Body of pancreas (tissue), 4 donors: ENCODE results near the gene TMEM245. TPM values are rescaled to one million over a fixed set of nuclear protein-coding genes. Genes with fewer than 3 reads are reported as not detected.
A peak's percentile ranks its signal among the peaks of the same experiment; 100 is the strongest.

Experiments
- ATAC-seq: fragments of 150-250 bp; one replicate; pipeline ENCODE4 v1.9.1; 2016
- DNase-seq, 4 donors: peaks; one replicate each; pipeline ENCODE4 v3.0.0-alpha.2; 2019
- H3K27ac ChIP-seq, 4 donors: fragments of 200-600 bp; sonication (generic); 1 replicate in 3 of 4; 2 replicates in 1 of 4; pipeline versions ENCODE4 v1.5.1 to v1.6.1; 2016 to 2019; ENCODE audit warnings: mild to moderate bottlenecking in 1 of 4, mixed read lengths in 1 of 4, moderate library complexity in 1 of 4
- H3K27me3 ChIP-seq, 2 donors: fragments of 200-600 bp; sonication (generic); one replicate each; pipeline ENCODE4 v1.6.0; 2016; ENCODE audit warnings: mild to moderate bottlenecking in 1 of 2
- H3K36me3 ChIP-seq, 2 donors: fragments of 200-600 bp; sonication (generic); replicated peaks in 1 of 2; 2 replicates each; pipeline ENCODE4 v1.5.1; 2016; ENCODE audit warnings: low read depth in 2 of 2; ENCODE audit not compliant: insufficient read depth in 1 of 2
- H3K4me1 ChIP-seq: fragments of 200-600 bp; sonication (generic); one replicate; pipeline ENCODE4 v1.6.0; 2016
- H3K4me3 ChIP-seq, 2 donors: fragments of 200-600 bp; sonication (generic); 1 replicate in 1 of 2; 2 replicates in 1 of 2; pipeline ENCODE4 v1.5.1; 2016 to 2019
- H3K9me3 ChIP-seq, 3 donors: fragments of 200-600 bp; sonication (generic); 1 replicate in 2 of 3; 2 replicates in 1 of 3; pipeline ENCODE4 v1.5.1; 2016
- CTCF ChIP-seq, 7 experiments: fragments of 450-650 bp in 4 of 7; fragments of 200-600 bp in 3 of 7; sonication (generic) in 3 of 7; IDR thresholded peaks; one replicate each; pipeline ENCODE4 v1.5.1; 2016 to 2019; ENCODE audit warnings: antibody characterized with exemption in 7 of 7
- POLR2A ChIP-seq, 3 donors: fragments of 450-650 bp; IDR thresholded peaks; one replicate each; pipeline ENCODE4 v1.6.1; 2016; ENCODE audit warnings: antibody characterized with exemption in 3 of 3, mild to moderate bottlenecking in 2 of 3
- WGBS, 2 donors: methylation state at CpG; one replicate each; pipeline ENCODE4 v1.1.5; 2017; 5-methylcytosine and 5-hydroxymethylcytosine counted together
- intact Hi-C: fragments of 100-400 bp; cut with DNase I; formaldehyde crosslinking; loops from one replicate; pipeline ENCODE4 v1.15.1; 2023
- total RNA-seq, 2 donors: library from RNA; depleted of rRNA; stranded (reverse); fragments of >200 nt; gene quantifications; one replicate each; pipeline ENCODE4 v1.1.0, GENCODE V29; 2016

TMEM245 gene
- total RNA-seq, 2 donors from 2014 or later, result 38.9 to 47.0 TPM

DNA sequence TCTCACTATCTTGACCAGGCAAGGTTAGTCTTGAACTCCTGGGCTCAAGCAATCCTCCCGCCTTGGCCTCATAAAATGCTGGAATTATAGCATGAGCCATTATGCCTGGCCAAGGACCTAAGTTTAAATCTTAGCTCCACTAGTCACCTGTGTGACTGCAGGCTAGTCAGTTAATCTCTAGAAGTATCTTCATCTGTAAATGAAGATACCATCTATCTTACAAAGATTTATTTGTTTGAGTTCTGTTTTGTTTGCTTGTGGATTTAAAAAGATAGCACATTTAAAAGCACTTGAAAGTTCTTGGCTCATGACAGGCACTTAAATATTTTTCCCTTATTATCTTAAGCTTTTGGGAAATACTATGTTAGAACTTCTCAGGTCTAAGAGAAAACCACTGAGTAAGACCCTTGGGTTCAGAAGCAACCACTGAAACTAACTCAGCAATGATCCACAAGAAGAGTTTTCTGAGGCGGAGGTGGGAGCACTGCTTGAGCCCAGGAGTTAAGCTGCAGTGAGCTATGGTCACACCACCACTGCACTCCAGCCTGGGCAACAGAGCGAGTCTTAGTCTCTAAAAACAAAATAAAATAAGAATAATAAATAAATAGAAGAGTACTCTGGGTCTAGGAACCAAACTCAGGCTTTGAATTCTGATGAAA is 19.1 kb downstream of the TMEM245 start:
- Histone ChIP-seq H3K27ac (peak overlapping the region in 3 of 4 donors; percentile 70 to 80 (median 78)), H3K4me1 (peaks cover 68% of the 10 kb centered on the region), H3K4me3 (no peak overlapping the region), H3K36me3 (peaks cover 3 to 4% of the 10 kb centered on the region in 2 donors), H3K9me3 (no peaks in the 10 kb centered on the region), H3K27me3 (no peaks in the 10 kb centered on the region)
- TF ChIP-seq CTCF (IDR thresholded peaks at IDR 0.05) (no peak), POLR2A (IDR thresholded peaks at IDR 0.05) (no peak)
- WGBS, 2 donors, result 77 to 96% methylated on average over 3 of the region's 3 CpGs
- intact Hi-C loops, result no loop called here
- DNase-seq (no peak), ATAC-seq (no peak)

GRCh38 chr9:109098960-109099308 is 20.8 kb downstream of the TMEM245 start:
- H3K9me3 ChIP-seq, result no peaks in the 10 kb centered on the region
- intact Hi-C loops, result no loop called here
- H3K36me3 ChIP-seq, result no peaks in the 10 kb centered on the region
- ATAC-seq (no peak), DNase-seq (no peak)
- H3K27me3 ChIP-seq, result no peaks in the 10 kb centered on the region
- 26 to 35% methylated on average over 2 of the region's 2 CpGs for WGBS, 2 donors
- H3K4me1 ChIP-seq, result peaks cover 83% of the 10 kb centered on the region
- H3K4me3 ChIP-seq, result no peak overlapping the region
- TF ChIP-seq CTCF (IDR thresholded peaks at IDR 0.05), result no peak
- TF ChIP-seq POLR2A (IDR thresholded peaks at IDR 0.05), result no peak
- peak overlapping the region; percentile 58 to 78 (median 68) for H3K27ac ChIP-seq

DNA sequence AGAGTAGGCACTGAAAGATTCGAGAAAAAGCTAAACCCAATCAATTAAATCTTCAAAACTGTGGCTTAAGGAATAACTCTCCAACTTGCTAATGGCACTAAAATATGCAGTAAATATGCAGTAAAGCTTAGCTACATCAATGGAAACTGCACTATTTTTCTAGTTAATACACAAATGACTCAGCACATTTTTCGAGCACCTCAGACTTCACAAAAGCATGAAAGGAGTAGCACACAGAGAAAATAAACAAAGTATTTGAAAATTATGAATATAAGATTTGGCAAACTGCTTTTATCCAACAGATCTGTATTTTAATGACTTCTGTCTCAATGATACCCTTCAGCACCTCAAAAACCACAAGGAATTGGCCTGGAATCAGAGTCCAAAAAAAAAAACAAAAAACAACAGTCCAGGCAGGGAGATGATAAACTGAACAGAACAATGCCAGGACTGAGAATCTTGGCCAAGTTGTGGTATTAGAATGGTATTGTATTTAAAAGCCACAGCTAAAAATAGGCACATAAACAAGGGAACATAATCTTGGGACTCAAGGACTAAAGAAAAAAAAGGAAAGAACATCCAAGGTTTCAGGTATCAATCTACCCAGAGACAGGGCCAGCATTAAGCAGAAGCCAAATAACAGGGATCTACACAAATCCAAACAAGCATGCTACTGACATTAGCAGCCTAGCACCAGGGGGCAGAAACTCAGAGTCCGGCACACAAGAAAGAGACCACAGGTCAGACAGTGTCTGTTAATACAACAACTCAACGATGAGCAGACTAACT is 21.4 kb downstream of the TMEM245 start:
- WGBS, 2 donors, result 12 to 17% methylated on average over 4 of the region's 4 CpGs
- TF ChIP-seq POLR2A (IDR thresholded peaks at IDR 0.05) (no peak), CTCF (IDR thresholded peaks at IDR 0.05) (peak in 5 of 7 experiments; percentile 16 to 46 (median 40))

GRCh38 chr9:109097146-109097545 is 22.6 kb downstream of the TMEM245 start:
- no peak overlapping the region for H3K4me3 ChIP-seq

More for the DNA sequence above, 21.4 kb downstream of the TMEM245 start:
- peak; percentile 32 to 52 (median 43) for DNase-seq
- no peak overlapping the region for H3K4me3 ChIP-seq
- peak; percentile 49 for ATAC-seq
- H3K27ac ChIP-seq, result peak overlapping the region; percentile 58 to 78 (median 68)
- H3K4me1 ChIP-seq, result peaks cover 89% of the 10 kb centered on the region
- no peaks in the 10 kb centered on the region for H3K9me3 ChIP-seq
- H3K36me3 ChIP-seq, result no peaks in the 10 kb centered on the region
- no peaks in the 10 kb centered on the region for H3K27me3 ChIP-seq
- intact Hi-C loops, result no loop called here

More at GRCh38 chr9:109097146-109097545, 22.6 kb downstream of the TMEM245 start:
- H3K9me3 ChIP-seq, result no peaks in the 10 kb centered on the region
- 94 to 97% methylated on average over 4 of the region's 4 CpGs for WGBS, 2 donors
- no peaks in the 10 kb centered on the region for H3K27me3 ChIP-seq
- ATAC-seq (no peak), DNase-seq (no peak)
- peaks cover 83% of the 10 kb centered on the region for H3K4me1 ChIP-seq
- H3K27ac ChIP-seq, result peak overlapping the region; percentile 55 to 78 (median 60)
- TF ChIP-seq POLR2A (IDR thresholded peaks at IDR 0.05) (no peak), CTCF (IDR thresholded peaks at IDR 0.05) (no peak)
- H3K36me3 ChIP-seq, result no peaks in the 10 kb centered on the region
- intact Hi-C loops, result no loop called here
